PFSK-1 (cell line): ENCODE measurements around the gene RBM47.

Source experiments
- FOXP2 ChIP-seq: optimal IDR thresholded peaks from 2 replicates; pipeline ENCODE3; 2011; ENCODE audit warnings: borderline replicate concordance, control low read depth, inconsistent platforms; ENCODE audit not compliant: insufficient read depth; ENCODE audit errors: extremely low read length, extremely low read depth
- POLR2AphosphoS5 ChIP-seq: IDR thresholded peaks from 2 replicates; pipeline ENCODE4 v1.6.1; 2012; ENCODE audit warnings: low read depth, mild to moderate bottlenecking, control low read depth, low read length, moderate library complexity
- TAF1 ChIP-seq: IDR thresholded peaks from 2 replicates; pipeline ENCODE4 v1.6.1; 2012; ENCODE audit warnings: low read length, control low read depth, borderline replicate concordance; ENCODE audit not compliant: insufficient read depth
- TF ChIP-seq, protein P1 (sequence below), 2 experiments: IDR thresholded peaks; 2 replicates each; pipeline versions ENCODE4 v1.6.1 to v1.8.0; 2011 to 2012; ENCODE audit warnings: low read depth in 2 of 2, low read length in 2 of 2, control low read depth in 1 of 2, inconsistent platforms in 1 of 2, mild to moderate bottlenecking in 1 of 2, moderate library complexity in 1 of 2; ENCODE audit not compliant: insufficient read depth in 1 of 2

DNA sequence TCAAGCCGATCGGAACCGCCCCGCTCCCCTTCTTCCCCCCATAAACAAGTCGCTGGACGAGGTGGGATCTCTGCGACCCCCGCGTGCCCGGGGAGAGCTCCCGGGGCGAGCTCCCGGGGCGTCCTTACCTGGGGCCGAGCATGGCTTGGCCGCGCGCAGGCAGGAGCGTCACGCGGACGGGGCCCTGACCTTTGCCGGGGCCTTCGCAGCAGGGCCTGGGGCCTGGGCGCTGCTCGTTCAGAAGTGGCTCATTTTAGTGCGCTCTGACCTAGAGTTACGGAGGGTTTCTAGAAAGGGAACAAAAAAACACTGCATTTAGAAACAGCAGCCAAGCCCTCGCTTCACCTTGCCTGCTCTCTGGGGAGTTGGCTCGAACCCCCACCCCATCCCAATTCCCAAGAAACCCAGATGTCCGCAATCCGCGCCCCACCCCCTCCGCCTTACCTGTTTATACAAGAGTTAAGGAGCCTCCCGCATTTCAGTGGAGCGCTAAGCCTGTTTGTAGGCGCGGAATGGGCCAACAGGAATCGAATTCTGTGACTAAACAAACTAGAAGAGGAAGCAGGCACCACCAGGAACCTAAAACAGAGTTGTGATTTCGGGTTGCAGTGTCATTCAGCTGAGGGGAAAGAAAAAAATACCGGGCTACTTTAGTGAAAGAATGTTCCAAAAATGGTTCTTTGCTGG is 814 bp upstream of the RBM47 start:
- TF ChIP-seq, protein P1, sequence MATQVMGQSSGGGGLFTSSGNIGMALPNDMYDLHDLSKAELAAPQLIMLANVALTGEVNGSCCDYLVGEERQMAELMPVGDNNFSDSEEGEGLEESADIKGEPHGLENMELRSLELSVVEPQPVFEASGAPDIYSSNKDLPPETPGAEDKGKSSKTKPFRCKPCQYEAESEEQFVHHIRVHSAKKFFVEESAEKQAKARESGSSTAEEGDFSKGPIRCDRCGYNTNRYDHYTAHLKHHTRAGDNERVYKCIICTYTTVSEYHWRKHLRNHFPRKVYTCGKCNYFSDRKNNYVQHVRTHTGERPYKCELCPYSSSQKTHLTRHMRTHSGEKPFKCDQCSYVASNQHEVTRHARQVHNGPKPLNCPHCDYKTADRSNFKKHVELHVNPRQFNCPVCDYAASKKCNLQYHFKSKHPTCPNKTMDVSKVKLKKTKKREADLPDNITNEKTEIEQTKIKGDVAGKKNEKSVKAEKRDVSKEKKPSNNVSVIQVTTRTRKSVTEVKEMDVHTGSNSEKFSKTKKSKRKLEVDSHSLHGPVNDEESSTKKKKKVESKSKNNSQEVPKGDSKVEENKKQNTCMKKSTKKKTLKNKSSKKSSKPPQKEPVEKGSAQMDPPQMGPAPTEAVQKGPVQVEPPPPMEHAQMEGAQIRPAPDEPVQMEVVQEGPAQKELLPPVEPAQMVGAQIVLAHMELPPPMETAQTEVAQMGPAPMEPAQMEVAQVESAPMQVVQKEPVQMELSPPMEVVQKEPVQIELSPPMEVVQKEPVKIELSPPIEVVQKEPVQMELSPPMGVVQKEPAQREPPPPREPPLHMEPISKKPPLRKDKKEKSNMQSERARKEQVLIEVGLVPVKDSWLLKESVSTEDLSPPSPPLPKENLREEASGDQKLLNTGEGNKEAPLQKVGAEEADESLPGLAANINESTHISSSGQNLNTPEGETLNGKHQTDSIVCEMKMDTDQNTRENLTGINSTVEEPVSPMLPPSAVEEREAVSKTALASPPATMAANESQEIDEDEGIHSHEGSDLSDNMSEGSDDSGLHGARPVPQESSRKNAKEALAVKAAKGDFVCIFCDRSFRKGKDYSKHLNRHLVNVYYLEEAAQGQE (IDR thresholded peaks at IDR 0.05; ENCODE audit: insufficient read depth in 1 of 2, low read depth in 2 of 2, low read length in 2 of 2) = no peak
- TF ChIP-seq TAF1 = no peak
- TF ChIP-seq POLR2AphosphoS5 = no peak; the same call in 1 of the 2 replicates
- peak; percentile 10 for TF ChIP-seq FOXP2
